HEK293T (cell line): ENCODE data around the gene ALOX5AP.

ENCODE experiments used
- BHLHE40 ChIP-seq: fragments of 450-650 bp; IDR thresholded peaks from 2 replicates; pipeline ENCODE4 v1.6.1; 2016; ENCODE audit warnings: mild to moderate bottlenecking, moderate library complexity, borderline replicate concordance
- CTBP1 ChIP-seq: fragments of 450-650 bp; IDR thresholded peaks from 2 replicates; pipeline ENCODE4 v1.6.1; 2016; ENCODE audit warnings: borderline replicate concordance
- FOXA1 ChIP-seq: fragments of 450-650 bp; IDR thresholded peaks from 2 replicates; pipeline ENCODE4 v1.6.1; 2016; ENCODE audit warnings: mild to moderate bottlenecking
- FOXK2 ChIP-seq: fragments of 450-650 bp; IDR thresholded peaks from 2 replicates; pipeline ENCODE4 v1.6.1; 2016; ENCODE audit warnings: mild to moderate bottlenecking
- FOXM1 ChIP-seq: fragments of 450-650 bp; IDR thresholded peaks from 2 replicates; pipeline ENCODE4 v1.6.1; 2017; ENCODE audit warnings: mild to moderate bottlenecking, borderline replicate concordance
- HDGF ChIP-seq: fragments of 450-650 bp; IDR thresholded peaks from 2 replicates; pipeline ENCODE4 v1.6.1; 2017; ENCODE audit warnings: antibody characterized with exemption, borderline replicate concordance
- L3MBTL2 ChIP-seq: fragments of 450-650 bp; conservative IDR thresholded peaks from 2 replicates; pipeline ENCODE4 v1.6.1; 2016; ENCODE audit warnings: mild to moderate bottlenecking
- LEF1 ChIP-seq: fragments of 450-650 bp; IDR thresholded peaks from 2 replicates; pipeline ENCODE4 v1.6.1; 2017; ENCODE audit warnings: mild to moderate bottlenecking, borderline replicate concordance
- SP1 ChIP-seq: fragments of 450-650 bp; IDR thresholded peaks from 2 replicates; pipeline ENCODE4 v1.6.1; 2017
- SUZ12 ChIP-seq: fragments of 450-650 bp; IDR thresholded peaks from 2 replicates; pipeline ENCODE4 v1.6.1; 2016; ENCODE audit warnings: mild to moderate bottlenecking
- TF ChIP-seq, protein P1 (sequence below): fragments of 450-650 bp; IDR thresholded peaks from 2 replicates; pipeline ENCODE4 v1.6.1; 2016

DNA sequence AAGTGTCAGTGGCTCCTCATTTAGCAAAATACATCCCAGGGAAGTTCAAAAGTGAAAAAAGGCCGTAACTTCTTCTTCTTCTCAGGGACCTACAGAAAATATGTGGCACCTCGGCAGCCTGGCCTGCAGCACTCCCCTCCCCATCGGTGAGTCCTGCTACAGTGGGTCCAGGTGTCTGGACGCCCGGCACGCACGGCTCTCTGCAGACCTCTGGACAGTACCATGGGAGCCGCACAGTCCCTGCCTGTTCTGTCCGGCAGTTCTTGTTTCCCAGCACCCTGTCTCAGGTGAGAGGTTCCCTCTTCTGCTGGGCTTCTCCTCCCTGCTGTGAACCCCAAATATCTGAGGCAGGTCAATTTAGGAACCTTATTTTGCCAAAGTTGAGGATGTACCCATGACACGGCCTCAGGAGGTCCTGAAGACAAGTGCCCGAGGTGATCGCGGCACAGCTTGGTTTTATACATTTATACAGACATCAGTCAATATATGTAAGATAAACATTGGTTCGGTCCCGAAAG, 36.8 kb upstream of the ALOX5AP start:
- TF ChIP-seq L3MBTL2: no peak
- TF ChIP-seq, protein P1, sequence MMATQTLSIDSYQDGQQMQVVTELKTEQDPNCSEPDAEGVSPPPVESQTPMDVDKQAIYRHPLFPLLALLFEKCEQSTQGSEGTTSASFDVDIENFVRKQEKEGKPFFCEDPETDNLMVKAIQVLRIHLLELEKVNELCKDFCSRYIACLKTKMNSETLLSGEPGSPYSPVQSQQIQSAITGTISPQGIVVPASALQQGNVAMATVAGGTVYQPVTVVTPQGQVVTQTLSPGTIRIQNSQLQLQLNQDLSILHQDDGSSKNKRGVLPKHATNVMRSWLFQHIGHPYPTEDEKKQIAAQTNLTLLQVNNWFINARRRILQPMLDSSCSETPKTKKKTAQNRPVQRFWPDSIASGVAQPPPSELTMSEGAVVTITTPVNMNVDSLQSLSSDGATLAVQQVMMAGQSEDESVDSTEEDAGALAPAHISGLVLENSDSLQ: no peak
- TF ChIP-seq LEF1: no peak
- no peak for TF ChIP-seq CTBP1
- TF ChIP-seq SP1: no peak
- TF ChIP-seq FOXM1: no peak
- TF ChIP-seq HDGF: no peak
- no peak for TF ChIP-seq FOXK2
- no peak for TF ChIP-seq SUZ12
- TF ChIP-seq BHLHE40: no peak
- TF ChIP-seq FOXA1: no peak
